DMS53 treated with DMSO at 0.1 percent for 48 hours (cell line): ENCODE data around the gene MS4A6E.
"Not testable (repeated sequence)": the region's sequence is repeated elsewhere in the genome, so short reads cannot be mapped to it uniquely, and the experiment has no call there.

Source experiments
- DNase-seq: peaks from one replicate; lab custom pipeline; 2025; ENCODE audit not compliant: unreplicated experiment; lab: John Stamatoyannopoulos, UW

The MS4A6E gene

DNA sequence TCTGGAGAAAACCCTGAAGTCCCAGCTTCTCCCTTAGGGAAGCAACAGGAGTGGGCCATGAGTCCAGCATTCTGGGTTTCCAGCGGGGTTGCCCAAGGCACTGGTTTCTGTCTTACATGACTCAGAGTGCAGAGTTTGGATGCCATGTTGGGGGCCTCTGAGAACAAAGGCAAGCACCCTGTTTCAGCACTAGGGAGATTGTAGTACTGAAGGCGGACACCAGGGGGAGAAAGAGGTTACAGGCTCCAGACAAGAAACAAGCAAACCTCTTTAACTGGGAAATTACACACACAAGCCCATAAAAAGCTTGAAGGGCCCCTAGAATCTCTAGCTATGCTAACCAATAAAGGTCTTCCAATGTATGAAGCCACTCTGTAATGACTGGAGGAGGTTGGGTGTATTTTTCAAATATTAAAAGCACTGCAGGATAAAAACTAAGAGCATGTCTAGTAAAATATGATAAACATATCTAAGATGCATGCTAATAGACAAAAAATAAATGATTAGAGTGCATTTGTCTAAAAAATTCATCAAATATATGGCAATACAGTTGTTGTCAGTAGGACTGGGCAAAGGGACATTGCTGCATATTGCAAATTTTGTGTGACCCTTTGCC is 7.1 kb downstream of the MS4A6E start:
- peak; percentile 36 for DNase-seq

DNA sequence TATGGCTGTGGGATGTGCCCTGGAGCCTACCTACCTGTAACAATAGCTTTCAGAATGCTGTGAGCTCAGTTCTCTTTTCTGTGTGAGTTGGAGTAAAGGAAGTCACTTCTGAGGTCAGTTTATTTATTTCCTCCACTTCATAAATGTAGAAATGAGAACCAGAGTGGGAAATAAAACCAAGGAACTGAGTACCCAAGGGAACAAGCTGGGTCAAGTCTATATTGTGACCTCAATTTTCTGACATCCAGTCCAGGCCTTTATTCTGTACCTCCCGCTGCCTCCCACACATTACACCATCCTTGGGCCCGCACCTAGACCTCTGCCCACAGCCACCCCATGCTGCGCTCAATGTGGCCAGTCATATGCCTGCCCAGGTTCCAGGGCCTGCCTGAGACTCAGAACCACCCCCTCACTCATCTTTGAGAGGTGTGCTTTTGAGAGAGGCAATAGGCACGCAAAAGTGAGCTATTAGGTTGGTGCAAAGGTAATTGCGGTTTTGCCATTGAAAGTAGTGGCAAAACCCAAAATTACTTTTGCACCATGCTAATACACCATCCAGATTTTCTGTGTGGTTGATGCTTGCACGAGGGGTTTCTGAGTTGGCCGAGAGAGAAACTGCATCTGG is 9.8 kb downstream of the MS4A6E start:
- no peak for DNase-seq

DNA sequence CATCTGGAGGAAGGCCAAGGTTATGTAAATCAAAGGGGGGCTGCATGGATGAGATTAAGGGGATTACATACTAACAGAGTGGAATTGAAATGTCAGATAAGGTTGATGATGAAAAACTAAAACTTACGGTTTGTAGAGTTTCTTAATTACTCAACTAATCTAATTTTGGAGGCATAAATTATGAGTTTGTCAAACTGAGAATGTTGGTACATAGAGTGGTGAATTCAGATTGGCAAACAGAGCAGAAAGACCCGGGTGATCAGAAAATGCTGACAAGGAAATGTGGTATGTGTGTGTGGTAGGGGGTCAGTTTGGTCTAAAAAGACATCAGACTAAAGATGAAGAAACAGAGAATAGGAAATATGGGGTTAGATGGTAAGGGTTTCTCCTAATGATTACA is 11.0 kb downstream of the MS4A6E start:
- no peak for DNase-seq

DNA sequence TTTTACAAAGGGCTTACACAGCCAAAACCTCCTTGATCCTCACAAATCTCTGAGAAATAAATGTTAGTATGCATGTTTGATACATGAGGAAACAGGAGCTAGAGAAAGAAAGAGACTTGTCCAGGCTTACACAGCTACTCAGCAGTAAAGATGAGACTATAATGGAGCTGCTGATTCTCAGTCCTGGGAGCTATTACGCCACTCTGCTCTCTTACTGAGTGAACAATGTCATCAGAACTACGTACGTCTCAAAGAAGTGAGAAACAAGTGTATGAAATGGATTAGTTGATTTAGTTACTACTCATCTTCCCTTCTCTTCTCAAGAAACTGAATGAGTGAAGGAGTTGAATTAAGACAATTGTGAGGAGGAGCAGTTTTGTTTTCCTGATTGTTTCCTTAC is 12.3 kb downstream of the MS4A6E start:
- DNase-seq: no peak

DNA sequence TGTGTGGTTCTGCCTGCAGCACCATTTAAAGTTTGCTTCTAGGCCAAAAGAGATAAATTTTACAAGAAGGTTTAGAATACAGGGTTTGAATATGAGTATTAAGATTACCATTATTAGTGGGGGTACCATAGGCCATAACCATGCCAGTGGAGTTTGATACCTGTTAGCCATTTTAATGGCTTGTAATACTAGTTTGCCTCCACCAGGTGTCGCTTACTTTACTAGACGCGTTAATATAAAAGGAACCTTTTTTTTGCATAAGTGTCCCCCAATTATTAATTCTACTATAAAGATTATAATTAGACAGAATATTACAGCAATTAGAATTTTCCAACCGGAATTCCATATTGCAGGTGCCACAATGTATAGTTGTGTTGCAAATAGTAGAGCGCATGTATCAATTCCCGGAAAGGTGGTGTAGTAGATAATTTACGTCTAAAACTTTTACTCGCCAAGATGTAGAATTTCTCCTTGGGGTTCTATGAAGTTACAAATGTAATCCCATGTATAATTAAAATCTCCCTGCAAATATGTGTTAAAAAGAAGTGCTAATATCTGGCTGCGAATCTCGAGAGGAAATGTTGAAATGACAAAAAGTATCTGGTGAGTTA is 16.1 kb downstream of the MS4A6E start:
- peak; percentile 2 for DNase-seq

- no peak for DNase-seq
These were observed 17.1 kb downstream of the MS4A6E start for GRCh38 chr11:60344146-60344545.

- peak; percentile 6 for DNase-seq
These were observed 18.4 kb downstream of the MS4A6E start for GRCh38 chr11:60345489-60345888.

DNA sequence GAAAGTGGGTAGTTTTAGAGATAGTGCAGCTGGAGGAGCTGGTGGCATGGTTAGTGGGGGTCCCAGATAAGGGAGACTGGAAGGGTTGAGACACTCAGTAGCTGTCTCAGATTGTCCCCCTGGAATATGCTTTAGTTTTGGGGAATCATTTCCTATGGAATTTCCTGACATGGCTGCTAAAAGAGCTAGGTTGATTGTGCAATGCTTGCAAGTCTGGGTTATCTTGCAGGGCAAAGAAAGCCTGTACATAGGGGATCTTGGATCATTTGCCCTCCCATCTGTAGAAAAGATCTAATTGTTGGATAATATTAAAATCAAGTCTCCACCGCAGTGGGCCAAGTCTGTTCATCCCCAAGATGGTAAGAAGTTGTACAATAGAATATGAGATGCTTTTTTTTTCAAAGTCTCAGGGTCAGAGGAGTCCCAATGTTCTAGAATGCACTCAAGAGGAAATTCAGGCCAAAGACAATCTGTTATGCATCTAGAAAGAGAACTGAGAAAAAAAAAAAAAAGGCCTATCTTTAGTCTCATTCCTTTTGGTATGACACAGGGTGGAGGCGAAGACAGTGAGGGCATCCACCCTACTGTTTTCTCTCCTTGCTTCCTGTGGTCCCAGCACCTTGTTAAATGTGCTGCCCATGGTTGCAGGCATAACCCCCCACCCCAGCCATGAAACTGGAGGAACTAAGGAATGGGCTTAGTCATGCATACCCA is 20.2 kb downstream of the MS4A6E start:
- DNase-seq: no peak

DNA sequence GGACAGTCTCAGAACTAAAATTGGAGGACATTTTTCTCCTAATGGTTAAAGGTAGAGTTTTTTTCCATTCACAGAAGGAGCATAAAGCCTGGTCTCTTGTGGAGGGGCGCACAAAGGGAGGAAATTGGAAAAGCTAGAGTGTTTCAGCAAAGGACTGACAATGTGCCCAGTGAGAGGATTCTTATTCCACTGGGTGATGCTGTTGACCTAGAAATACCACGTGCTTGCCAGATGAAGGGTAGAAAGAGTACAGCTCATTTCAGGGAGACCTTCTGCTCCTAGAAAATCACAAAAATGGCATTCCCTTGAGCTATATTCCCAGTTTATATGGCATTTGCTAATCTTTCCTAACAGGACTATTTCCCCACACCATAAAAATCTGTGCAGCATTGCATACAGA is 21.1 kb downstream of the MS4A6E start:
- DNase-seq: no peak

GRCh38 chr11:60349990-60350389 is 22.9 kb downstream of the MS4A6E start:
- no peak for DNase-seq

DNA sequence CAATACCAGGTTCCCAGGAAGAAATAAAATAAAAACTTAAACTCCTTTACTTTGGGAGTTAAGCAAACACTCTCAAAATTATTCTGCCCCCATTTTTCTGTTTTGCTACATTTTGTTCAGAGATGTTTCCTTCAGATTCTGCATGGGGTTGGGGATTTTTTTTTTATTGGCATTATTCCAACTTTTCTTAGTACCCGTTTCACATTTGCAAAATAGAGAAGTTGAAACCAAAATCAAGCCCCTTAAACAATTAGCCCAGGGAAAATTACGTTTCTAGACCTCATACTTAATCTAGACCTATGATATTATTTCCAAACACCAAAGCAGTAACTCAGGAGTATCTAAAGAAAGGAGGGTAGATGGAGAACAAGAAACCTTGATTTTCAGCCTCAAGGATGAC is 30.7 kb downstream of the MS4A6E start:
- DNase-seq: no peak

- no peak for DNase-seq
These were observed 33.6 kb downstream of the MS4A6E start for GRCh38 chr11:60360621-60361020.

- no peak for DNase-seq
These were observed 35.2 kb downstream of the MS4A6E start for GRCh38 chr11:60362241-60362640.

- DNase-seq: peak; percentile 78
These were observed 36.8 kb downstream of the MS4A6E start for GRCh38 chr11:60363542-60364470.

GRCh38 chr11:60366262-60366904 is 39.3 kb downstream of the MS4A6E start:
- DNase-seq: not testable (repeated sequence)

- no peak for DNase-seq
These were observed 40.0 kb downstream of the MS4A6E start for GRCh38 chr11:60367009-60367408.

DNA sequence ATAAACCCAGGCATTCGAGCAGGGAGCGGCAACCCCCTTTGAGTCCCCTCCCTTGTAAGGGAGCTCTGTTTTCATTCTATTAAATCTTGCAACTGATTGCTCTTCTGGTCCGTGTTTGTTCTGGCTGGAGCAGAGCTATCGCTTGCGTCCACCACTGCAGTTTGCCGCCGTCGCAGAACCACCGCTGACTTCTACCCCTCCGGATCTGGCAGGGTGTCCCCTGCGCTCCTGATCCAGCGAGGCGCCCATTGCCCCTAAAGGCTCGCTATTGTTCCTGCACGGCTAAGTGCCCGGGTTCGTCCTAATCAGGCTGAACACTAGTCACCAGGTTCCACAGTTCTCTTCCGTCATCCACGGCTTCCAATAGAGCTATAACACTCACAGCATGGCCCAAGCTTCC is 40.8 kb downstream of the MS4A6E start:
- DNase-seq: no peak

- DNase-seq: no peak
These were observed 43.3 kb downstream of the MS4A6E start for GRCh38 chr11:60370252-60370810.

GRCh38 chr11:60370811-60371298 is 43.8 kb downstream of the MS4A6E start:
- DNase-seq: peak; percentile 99

GRCh38 chr11:60371386-60371785 is 44.3 kb downstream of the MS4A6E start:
- no peak for DNase-seq
